Left renal cortex interstitium (tissue), 4 donors: ENCODE results near the gene URAD. TPM values are rescaled to one million over a fixed set of nuclear protein-coding genes. Genes with fewer than 3 reads are reported as not detected.

Experiments
- DNase-seq, 4 donors: peaks; one replicate each; pipeline ENCODE4 v3.0.0-alpha.2; 2013; ENCODE audit warnings: low read depth in 4 of 4, low spot score in 2 of 4, missing footprints in 1 of 4
- polyA plus RNA-seq, 4 donors: library from polyadenylated mRNA; unstranded; fragments of 120-200 nt; gene quantifications; one replicate each; pipeline ENCODE4 v1.2.1, GENCODE V29; 2013; ENCODE audit not compliant: insufficient read length in 4 of 4

The URAD gene
- polyA plus RNA-seq, 4 donors, result not detected

DNA sequence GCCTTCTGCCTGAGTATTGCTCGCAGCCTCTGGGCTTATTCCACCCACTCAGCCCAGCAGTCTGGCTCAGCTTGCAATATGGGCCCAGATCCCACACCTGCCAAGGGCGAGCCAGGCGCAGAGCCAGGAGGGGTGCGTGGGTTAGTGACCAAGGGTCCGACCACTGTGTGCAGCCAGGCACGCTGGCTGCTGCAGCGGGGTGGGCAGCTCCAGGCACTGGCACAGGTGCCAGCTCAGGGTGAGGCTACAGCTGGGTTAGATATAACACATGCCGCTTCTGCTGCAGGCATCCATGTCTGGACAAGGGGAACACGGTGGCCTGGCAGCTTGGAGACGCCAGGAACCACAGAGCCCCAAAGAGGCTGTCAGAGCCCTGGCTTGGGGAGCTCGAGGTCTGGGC lies 12.6 kb upstream of the URAD start:
- no peak for DNase-seq

GRCh38 chr13:28000567-28000966 lies 12.1 kb upstream of the URAD start:
- no peak for DNase-seq

DNA sequence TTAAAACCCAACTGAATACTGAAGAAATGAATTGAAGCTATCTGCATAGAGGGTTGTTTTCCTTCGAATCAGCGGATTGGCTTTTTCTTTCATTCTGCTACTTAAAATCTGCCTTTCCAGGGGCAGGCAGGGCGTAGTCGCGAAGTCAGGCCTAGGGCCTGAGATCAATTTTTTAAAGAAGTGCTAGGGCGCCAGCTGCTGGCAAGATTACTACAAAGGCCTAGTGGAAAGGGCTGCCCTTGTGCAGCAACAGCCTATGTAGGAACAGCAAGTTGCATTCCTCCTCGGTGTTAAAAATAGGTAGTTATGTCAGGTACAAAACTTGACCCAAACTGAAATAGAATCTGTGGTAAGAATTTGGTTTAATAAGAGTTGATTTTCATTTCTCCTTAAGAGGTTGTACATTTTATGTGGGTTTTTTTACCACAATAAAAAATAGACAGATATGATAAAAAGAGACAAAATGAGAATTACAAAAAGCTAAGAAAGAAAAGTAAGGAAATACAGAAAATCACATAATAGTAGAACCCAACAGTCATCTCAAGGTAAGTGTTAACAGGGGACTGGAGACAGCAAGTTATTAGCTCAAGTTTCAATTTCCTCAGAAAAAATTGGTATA lies 9.5 kb upstream of the URAD start:
- DNase-seq, result no peak

- DNase-seq, result no peak
Observed at GRCh38 chr13:27991881-27992280, 3.4 kb upstream of the URAD start.

GRCh38 chr13:27985600-27985999 lies 2.9 kb downstream of the URAD start:
- no peak for DNase-seq

- no peak for DNase-seq
Observed at GRCh38 chr13:27982361-27982760, 6.1 kb downstream of the URAD start.

DNA sequence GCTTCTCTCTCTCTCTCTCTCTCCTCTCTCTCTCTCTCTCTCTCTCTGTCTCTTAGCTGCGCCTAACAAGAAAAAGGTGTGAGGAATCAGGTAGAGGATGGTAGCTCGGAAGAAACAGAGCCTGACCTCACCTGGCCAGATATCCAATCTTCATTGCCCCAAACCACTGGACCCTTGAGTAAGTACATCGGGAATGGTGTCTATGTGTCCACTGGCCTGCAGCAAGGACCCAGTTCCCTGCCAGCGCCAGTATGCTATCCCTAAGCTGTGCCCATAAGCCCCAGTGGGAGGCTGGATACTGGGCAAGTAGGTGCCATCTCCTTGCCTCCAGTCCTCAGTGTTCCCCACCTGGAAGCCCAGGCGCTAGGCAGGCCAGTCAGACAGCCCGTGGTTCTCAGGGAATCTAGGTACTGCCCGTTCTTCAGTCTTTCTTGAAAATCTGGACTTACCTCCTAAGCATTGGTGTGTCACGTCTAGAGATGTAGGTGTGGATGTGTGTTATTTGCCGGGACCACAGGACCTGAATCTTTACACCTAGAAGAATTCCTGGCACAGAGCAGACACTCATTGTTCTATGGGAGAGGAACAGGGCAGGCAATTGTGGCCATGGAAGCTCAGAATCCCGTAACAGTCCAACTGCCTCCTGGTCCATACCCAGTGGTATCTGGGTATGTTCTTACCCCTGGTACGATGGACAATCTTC lies 7.3 kb downstream of the URAD start:
- DNase-seq, result no peak

DNA sequence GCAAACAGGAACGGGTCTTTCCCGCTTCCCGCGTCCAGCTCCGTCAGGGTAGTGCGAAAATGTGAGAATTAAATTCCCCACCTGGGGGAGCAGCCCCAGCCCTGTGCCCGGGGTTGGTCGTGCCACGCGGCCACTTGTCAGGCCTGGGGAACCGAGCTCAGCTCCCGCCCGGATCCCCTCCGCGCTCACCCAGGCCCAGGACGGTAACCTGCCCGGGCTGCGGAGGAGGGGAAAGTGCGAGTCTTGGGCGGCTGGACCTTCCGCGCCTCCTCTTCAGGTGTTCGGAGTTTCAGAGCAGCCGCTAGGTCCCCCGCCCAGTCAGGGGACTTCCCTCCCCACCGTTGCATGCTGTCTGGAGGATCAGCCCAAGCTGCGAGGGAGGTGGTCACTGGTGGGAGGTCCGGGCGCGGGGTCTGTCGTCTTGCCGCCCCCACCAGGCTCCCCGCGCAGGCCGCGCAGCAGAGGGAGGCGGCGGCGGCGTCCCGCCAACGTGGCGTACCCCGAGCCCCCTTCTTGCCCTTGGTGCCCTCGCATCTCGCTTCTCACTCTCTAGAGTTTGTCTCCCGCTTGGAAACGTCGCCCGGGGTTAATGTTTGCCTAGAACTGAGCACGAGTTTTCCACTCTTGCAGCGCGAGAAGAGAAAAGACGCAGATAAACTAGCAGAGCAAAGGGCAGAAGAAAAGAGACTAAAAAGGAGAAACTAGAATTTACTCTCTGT lies 8.1 kb downstream of the URAD start:
- no peak for DNase-seq

DNA sequence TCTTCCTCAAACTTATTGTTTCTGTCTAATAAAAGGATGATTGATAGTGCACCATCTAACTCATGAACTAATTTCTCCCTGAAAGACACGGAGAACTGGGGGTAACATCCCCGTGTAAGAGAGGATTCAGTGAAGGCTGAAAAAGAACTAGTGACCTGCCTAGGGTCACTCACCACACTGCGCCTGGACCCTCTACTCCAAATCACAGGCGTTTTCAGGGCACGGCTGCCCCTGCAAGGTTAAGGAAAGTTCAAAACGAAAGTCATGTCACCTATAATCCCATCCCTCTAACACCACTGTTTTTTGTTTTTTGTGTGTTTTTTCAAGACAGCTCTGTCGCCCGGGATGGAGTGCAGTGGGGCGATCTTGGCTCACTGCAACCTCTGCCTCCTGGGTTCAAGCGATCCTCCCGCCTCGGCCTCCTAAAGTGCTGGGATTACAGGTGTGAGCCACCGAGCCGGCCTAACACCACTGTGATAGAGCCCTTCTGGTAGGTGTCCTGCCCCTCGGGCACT lies 8.7 kb downstream of the URAD start:
- no peak for DNase-seq

DNA sequence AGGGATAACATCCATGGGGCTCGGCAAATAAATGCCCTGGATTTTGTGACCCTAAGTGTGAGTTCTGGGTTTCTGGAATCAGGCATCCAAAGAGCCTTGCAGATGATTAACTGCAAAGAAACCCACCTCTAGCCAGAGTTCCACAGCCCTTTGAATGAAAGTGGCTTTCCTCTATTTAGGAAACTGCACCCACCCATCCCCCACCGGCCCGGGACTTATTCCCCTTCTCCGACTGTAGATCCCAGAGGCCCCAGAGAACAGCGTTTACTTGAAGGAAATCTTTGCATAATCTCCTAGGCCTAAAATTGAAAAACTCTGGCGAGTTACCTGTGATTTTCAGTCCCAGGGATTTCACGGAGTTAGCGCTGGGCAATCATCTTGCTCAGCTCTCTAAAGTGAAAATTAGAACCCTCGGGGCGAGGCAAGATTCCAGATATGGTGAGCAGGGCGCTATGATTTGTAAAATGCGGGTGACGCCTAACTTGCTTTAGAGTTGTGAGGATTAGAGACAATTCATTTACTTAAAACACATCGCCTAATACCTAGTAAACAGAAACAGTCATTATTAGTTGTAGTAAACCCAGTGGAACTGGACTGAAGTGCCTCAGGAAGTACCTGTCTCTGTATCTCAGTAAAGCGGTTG lies 9.4 kb downstream of the URAD start:
- DNase-seq, result no peak

DNA sequence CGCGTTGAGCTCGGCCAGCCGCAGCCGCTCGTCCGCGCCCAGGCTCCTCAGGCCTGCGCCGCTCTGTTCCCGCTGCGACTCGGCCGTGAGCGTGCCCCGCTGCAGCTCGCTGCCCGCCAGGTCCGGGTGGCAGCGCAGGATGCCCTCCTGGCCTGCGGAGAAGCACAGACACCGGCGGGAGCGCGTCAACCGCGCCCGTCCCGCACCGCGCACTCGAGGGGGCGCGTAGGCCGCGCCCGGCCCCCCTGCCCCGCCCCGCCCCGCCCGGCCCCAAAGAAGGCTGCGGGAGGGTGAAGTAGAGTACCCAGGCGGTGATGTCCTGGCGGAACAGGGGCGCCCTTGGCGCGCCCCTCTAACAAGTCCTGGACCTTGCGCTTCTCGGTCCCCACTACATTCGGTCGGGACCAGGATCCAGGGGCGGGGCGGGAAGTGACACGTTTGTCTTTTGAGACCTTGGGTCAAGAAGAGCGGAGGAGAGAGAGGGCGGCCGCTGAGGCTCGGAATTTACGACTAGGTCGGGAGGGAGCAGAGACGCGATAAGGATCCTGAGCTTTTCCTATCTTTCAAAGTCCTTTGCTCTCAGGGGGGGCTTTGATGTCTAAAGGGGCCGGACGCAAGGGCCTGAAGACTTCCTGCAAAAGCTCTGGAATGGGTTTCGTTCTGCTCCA lies 10.1 kb downstream of the URAD start:
- DNase-seq, result no peak

DNA sequence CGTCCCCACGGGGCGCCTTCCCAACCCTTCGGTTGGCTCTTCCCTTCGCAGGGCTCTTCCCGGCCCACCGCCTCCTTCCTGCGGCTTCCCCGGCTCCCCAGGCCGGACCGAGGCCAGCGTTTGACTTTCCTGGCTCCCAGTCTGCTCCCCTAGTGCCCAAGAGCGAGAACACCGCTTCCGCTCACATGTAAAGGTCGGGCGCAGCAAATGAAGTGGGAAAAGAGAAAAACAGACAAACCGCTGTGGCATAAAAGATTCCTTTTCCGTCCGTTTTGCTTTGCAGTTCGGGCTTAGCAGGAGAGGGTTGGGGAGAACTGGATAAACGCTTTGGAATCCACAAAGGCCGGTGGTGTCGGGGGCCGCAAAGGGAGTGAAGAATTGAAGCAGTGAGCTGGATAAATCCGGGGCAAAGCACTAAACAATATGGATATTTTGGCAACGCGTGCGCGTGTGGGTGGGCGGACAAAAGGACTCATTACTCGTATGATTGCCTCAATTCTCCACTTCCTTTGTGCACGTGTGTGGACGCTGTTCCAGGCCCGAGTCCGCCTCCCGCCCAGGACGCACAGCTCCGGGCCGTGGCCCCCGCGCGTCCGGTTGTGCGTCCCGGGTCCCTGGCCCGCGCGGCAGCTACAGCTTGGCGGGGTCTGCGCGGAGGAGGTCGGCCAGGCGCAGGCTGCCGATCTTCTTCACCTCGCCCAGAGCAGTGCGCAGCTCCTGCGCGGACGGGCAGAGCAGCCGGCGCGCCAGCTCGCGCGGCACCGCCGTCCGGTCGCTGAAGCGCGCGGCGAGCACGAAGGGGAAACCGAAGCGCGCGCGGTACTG lies 10.8 kb downstream of the URAD start:
- DNase-seq, result no peak

- DNase-seq, result no peak
Observed at GRCh38 chr13:27976362-27977091, 12.0 kb downstream of the URAD start.

DNA sequence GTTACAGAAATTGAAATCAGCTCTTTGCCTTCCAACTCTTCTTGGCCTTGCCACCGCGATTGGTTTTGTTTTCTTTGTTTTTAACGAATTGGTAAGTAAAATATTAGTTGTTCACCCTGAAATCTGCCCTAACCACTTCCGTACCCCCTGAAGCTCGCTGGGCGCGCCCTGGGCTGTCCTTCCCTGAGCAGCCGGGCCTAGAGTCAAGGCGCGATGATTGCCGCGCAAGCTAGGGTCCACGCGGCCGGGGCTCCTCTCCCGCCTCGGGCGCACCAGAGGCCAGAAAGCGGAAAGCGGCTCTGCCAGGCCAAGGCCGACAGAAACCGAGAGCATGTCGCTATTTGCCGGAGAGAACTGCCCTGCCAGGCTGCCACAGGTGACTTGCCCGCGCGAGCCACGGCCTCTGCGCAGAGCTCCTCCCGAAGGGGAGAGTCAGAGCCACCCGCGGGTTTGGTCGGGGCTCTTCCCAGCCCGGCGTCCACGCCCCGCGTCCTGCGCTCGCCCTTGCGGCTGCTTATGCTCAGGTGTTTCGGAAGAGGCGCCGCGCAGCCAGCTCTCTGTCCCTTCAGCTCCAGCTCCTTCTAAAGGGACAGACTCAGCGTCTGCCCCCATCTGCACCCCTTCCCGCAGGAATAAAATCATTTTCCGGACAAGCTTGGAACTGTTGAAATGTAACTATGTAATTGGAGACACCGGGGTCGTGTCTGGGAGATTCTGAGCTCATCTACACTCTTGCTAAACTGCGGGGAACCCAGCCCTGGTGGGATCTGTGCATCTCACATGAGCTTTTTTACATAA lies 12.7 kb downstream of the URAD start:
- no peak for DNase-seq

- no peak for DNase-seq
Observed at GRCh38 chr13:27973961-27974662, 14.4 kb downstream of the URAD start.

- no peak for DNase-seq
Observed at GRCh38 chr13:27973291-27973690, 15.2 kb downstream of the URAD start.

- DNase-seq, result no peak
Observed at GRCh38 chr13:27972478-27972820, 16.0 kb downstream of the URAD start.
